B cell (primary cell): Measurements from ENCODE around the gene SLC20A1. TPM values are rescaled to one million over a fixed set of nuclear protein-coding genes. Genes with fewer than 3 reads are reported as not detected.

Source experiments
- ATAC-seq: fragments of 200-7000 bp; cut with Tn5 transposase; one replicate; pipeline ENCODE4 v1.10.0; 2021; ENCODE audit warnings: low read depth, mild to moderate bottlenecking, moderate number of reproducible peaks, moderate library complexity
- CTCF ChIA-PET: fragments of 350-600 bp; sonication (Branson Sonifier 250); formaldehyde crosslinking; loops from one replicate; lab custom pipeline; 2021; ENCODE audit warnings: antibody characterized with exemption, inconsistent platforms; lab: Charles Lee
- POLR2A ChIA-PET: fragments of 350-600 bp; sonication (Branson Sonifier 250); formaldehyde crosslinking; loops from one replicate; lab custom pipeline; 2021; ENCODE audit warnings: antibody characterized with exemption; lab: Charles Lee
- DNase-seq: peaks from one replicate; pipeline ENCODE4 v3.0.0; 2013
- H2AFZ ChIP-seq: 2 replicates; pipeline ENCODE4 v1.6.1; 2012; ENCODE audit warnings: mild to moderate bottlenecking, low read depth, low read length; ENCODE audit not compliant: insufficient read depth, poor library complexity, severe bottlenecking
- H3K27ac ChIP-seq, 2 donors: 1 replicate in 1 of 2; 2 replicates in 1 of 2; pipeline ENCODE4 v1.5.1; 2012 to 2013; ENCODE audit warnings: low read length in 2 of 2, mild to moderate bottlenecking in 2 of 2, moderate library complexity in 1 of 2
- H3K27me3 ChIP-seq, 4 experiments: fragments of 200-600 bp in 1 of 4; sonication (generic) in 1 of 4; replicated peaks in 1 of 4; 1 replicate in 2 of 4; 2 replicates in 2 of 4; pipeline versions ENCODE4 v1.6.1 to v1.7.0; 2013 to 2016; ENCODE audit warnings: low read length in 3 of 4, mild to moderate bottlenecking in 2 of 4, mixed read lengths in 1 of 4, moderate library complexity in 1 of 4; ENCODE audit not compliant: insufficient read depth in 4 of 4, control insufficient read depth in 3 of 4; ENCODE audit errors: control extremely low read depth in 1 of 4
- H3K36me3 ChIP-seq, 2 experiments: replicated peaks in 1 of 2; 1 replicate in 1 of 2; 2 replicates in 1 of 2; pipeline versions ENCODE4 v1.6.1 to v1.7.1; 2013; ENCODE audit warnings: low read length in 1 of 2; ENCODE audit not compliant: insufficient read depth in 2 of 2, control insufficient read depth in 1 of 2; ENCODE audit errors: control extremely low read depth in 1 of 2, extremely low read depth in 1 of 2
- H3K4me1 ChIP-seq, 2 donors: fragments of 200-600 bp in 1 of 2; sonication (generic) in 1 of 2; 1 replicate in 1 of 2; 2 replicates in 1 of 2; pipeline versions ENCODE4 v1.5.1 to v1.6.1; 2013 to 2017; ENCODE audit warnings: low read length in 2 of 2; ENCODE audit not compliant: control insufficient read depth in 2 of 2, insufficient read depth in 2 of 2
- H3K4me2 ChIP-seq: replicated peaks from 2 replicates; pipeline ENCODE3; 2012; ENCODE audit warnings: mild to moderate bottlenecking, low read depth, low read length; ENCODE audit not compliant: poor library complexity, severe bottlenecking
- H3K4me3 ChIP-seq, 5 experiments: fragments of 200-600 bp in 1 of 5; sonication (generic) in 1 of 5; 1 replicate in 3 of 5; 2 replicates in 2 of 5; pipeline versions ENCODE4 v1.5.1 to v1.7.0; 2011 to 2016; ENCODE audit warnings: low read length in 4 of 5, mild to moderate bottlenecking in 4 of 5, low read depth in 2 of 5, control low read depth in 1 of 5, moderate library complexity in 1 of 5; ENCODE audit not compliant: insufficient read depth in 1 of 5; ENCODE audit errors: control extremely low read depth in 1 of 5, extremely low read depth in 1 of 5
- H3K79me2 ChIP-seq: fragments of 200-600 bp; sonication (generic); one replicate; pipeline ENCODE4 v1.6.0; 2016; ENCODE audit warnings: low read length; ENCODE audit not compliant: control insufficient read depth, insufficient read depth
- H3K9ac ChIP-seq: fragments of 200-600 bp; sonication (generic); 2 replicates; pipeline ENCODE4 v1.6.1; 2017; ENCODE audit warnings: mild to moderate bottlenecking, low read length, moderate library complexity
- H3K9me3 ChIP-seq, 3 donors: one replicate each; pipeline versions ENCODE4 v1.6.1 to v1.7.1; 2013; ENCODE audit warnings: low read length in 2 of 3; ENCODE audit not compliant: control insufficient read depth in 2 of 3, insufficient read depth in 1 of 3; ENCODE audit errors: control extremely low read depth in 1 of 3
- H4K20me1 ChIP-seq: 2 replicates; pipeline ENCODE4 v1.6.0; 2012; ENCODE audit warnings: mild to moderate bottlenecking, low read length; ENCODE audit not compliant: insufficient read depth, control insufficient read depth, poor library complexity, severe bottlenecking
- H3K27ac Mint-ChIP-seq: one replicate; pipeline ENCODE4 v1.8.0; 2021; ENCODE audit warnings: mixed read lengths
- H3K27me3 Mint-ChIP-seq: one replicate; pipeline ENCODE4 v1.8.0; 2021; ENCODE audit warnings: mixed read lengths
- H3K4me1 Mint-ChIP-seq: one replicate; pipeline ENCODE4 v1.8.0; 2021; ENCODE audit warnings: mixed read lengths
- H3K4me3 Mint-ChIP-seq: one replicate; pipeline ENCODE4 v1.8.0; 2021; ENCODE audit warnings: mixed read lengths
- H3K9me3 Mint-ChIP-seq: one replicate; pipeline ENCODE4 v1.8.0; 2022; ENCODE audit warnings: mixed read lengths; ENCODE audit not compliant: insufficient read depth
- CTCF ChIP-seq: fragments of 200-600 bp; IDR thresholded peaks from one replicate; pipeline ENCODE4 v1.8.0; 2022; ENCODE audit warnings: antibody characterized with exemption, mild to moderate bottlenecking
- EZH2 ChIP-seq: IDR thresholded peaks from 2 replicates; pipeline ENCODE4 v1.6.1; 2012; ENCODE audit warnings: borderline replicate concordance, low read depth, mild to moderate bottlenecking, moderate library complexity, low read length; ENCODE audit not compliant: insufficient read depth, poor library complexity, severe bottlenecking
- WGBS: methylation state at CpG from one replicate; pipeline ENCODE4 v1.1.5; 2013; ENCODE audit warnings: missing lambda C conversion rate; ENCODE audit not compliant: insufficient coverage; 5-methylcytosine and 5-hydroxymethylcytosine counted together
- intact Hi-C: fragments of 100-400 bp; cut with micrococcal nuclease; formaldehyde crosslinking; loops from one replicate; pipeline ENCODE4 v1.10.0; 2022
- polyA plus RNA-seq: library from polyadenylated mRNA; depleted of rRNA; stranded (reverse); fragments of >200 nt; gene quantifications from 2 replicates; pipeline ENCODE4 v1.2.3, GENCODE V29; 2012
- total RNA-seq, 2 donors: library from RNA; stranded (reverse); fragments of 120-200 nt in 1 of 2; gene quantifications; 1 replicate in 1 of 2; 2 replicates in 1 of 2; pipeline versions ENCODE4 v1.2.3 to v1.2.4, GENCODE V29; 2013 to 2022

Gene SLC20A1
- total and polyA plus RNA-seq, 2 donors (not counting 1 experiment from before 2014, with no cell fraction given), result 16.1 to 54.9 TPM

- no peak overlapping the region for H2AFZ ChIP-seq
- H3K27ac Mint-ChIP-seq, result peak overlapping the region; percentile 89
- H3K27ac ChIP-seq, result peak overlapping the region; percentile 62 to 70
- no peaks in the 10 kb centered on the region for H3K36me3 ChIP-seq
- TF ChIP-seq EZH2 (no peak), CTCF (no peak)
- no peaks in the 10 kb centered on the region for H3K9me3 ChIP-seq
- ChIA-PET CTCF (interaction anchor here (1.2 to 4.6 kb wide), 6 partner anchors 9 to 73 kb away, joined by 3 to 24 read pairs (median 5); partner anchors contain the start of gene SLC20A1), POLR2A (interaction anchor here (0.7 to 1.0 kb wide), 4 partner anchors 9 to 72 kb away, joined by 3 to 10 read pairs (median 4); no protein-coding TSS in a partner anchor)
- no peaks in the 10 kb centered on the region for H4K20me1 ChIP-seq
- no peaks in the 10 kb centered on the region for H3K79me2 ChIP-seq
- H3K9ac ChIP-seq, result peak overlapping the region; percentile 32
- intact Hi-C loops, result no loop called here
- H3K27me3 ChIP-seq, result no peaks in the 10 kb centered on the region
- WGBS, result no CpG with 5 or more reads among the region's 3 CpGs
- no peaks in the 10 kb centered on the region for H3K9me3 Mint-ChIP-seq
- H3K4me1 ChIP-seq, result peaks cover 33 to 38% of the 10 kb centered on the region in 2 donors
- H3K4me3 ChIP-seq, result peak overlapping the region in 1 of 5 experiments; percentile 13
- H3K4me1 Mint-ChIP-seq, result peaks cover 43% of the 10 kb centered on the region
- peak; percentile 71 for DNase-seq
- ATAC-seq, result peak; percentile 71
- H3K27me3 Mint-ChIP-seq, result no peaks in the 10 kb centered on the region
- H3K4me2 ChIP-seq, result peak overlapping the region; percentile 57
- peak overlapping the region; percentile 75 for H3K4me3 Mint-ChIP-seq
Observed at GRCh38 chr2:112699984-112700667, 54.4 kb downstream of the SLC20A1 start.

- Histone ChIP-seq H3K4me1 (peaks cover 40 to 48% of the 10 kb centered on the region in 2 donors), H3K4me2 (peak overlapping the region; percentile 57), H2AFZ (no peak overlapping the region), H3K27ac (peak overlapping the region; percentile 62 to 70), H3K4me3 (no peak overlapping the region), H3K27me3 (no peaks in the 10 kb centered on the region), H4K20me1 (no peaks in the 10 kb centered on the region), H3K9ac (no peak overlapping the region), H3K79me2 (no peaks in the 10 kb centered on the region), H3K36me3 (no peaks in the 10 kb centered on the region), H3K9me3 (no peaks in the 10 kb centered on the region)
- DNase-seq, result peak; percentile 44
- Mint-ChIP-seq H3K27ac (peak overlapping the region; percentile 50), H3K27me3 (no peaks in the 10 kb centered on the region), H3K4me3 (peak overlapping the region; percentile 21), H3K4me1 (peaks cover 52% of the 10 kb centered on the region), H3K9me3 (no peaks in the 10 kb centered on the region)
- 17% methylated on average over 5 of the region's 8 CpGs for WGBS
- ChIA-PET CTCF (interaction anchor here (1.0 to 4.6 kb wide), 6 partner anchors 10 to 74 kb away, joined by 3 to 24 read pairs (median 3); partner anchors contain the start of gene SLC20A1), POLR2A (no interaction called here)
- TF ChIP-seq CTCF, result no peak
- TF ChIP-seq EZH2, result no peak
- intact Hi-C loops, result no loop called here
- peak; percentile 35 for ATAC-seq
Observed at GRCh38 chr2:112701052-112701451, 55.3 kb downstream of the SLC20A1 start.
